H1 (cell line): ENCODE results near the gene LRRC28. TPM values are rescaled to one million over a fixed set of nuclear protein-coding genes. Genes with fewer than 3 reads are reported as not detected.

Experiments
- CTCF ChIA-PET: fragments of 300-600 bp; sonication (Branson Sonifier 250); formaldehyde crosslinking; loops from one replicate; lab custom pipeline; 2021; ENCODE audit not compliant: partially characterized antibody; lab: Charles Lee
- POLR2A ChIA-PET: fragments of 300-600 bp; sonication (Branson Sonifier 250); formaldehyde crosslinking; loops from one replicate; lab custom pipeline; 2021; ENCODE audit warnings: inconsistent platforms; ENCODE audit not compliant: partially characterized antibody; lab: Charles Lee
- DNase-seq, 2 experiments: peaks; one replicate each; pipeline versions ENCODE4 v3.0.0 to v3.0.0-alpha.2; 2010 to 2022; ENCODE audit warnings: low spot score in 2 of 2, low read depth in 1 of 2, mixed read lengths in 1 of 2
- FAIRE-seq: peaks from 2 replicates; lab custom pipeline; 2011; peaks lifted over from hg19 to GRCh38; lab: Jason Lieb, UNC
- H2AFZ ChIP-seq: 2 replicates; pipeline ENCODE4 v1.8.1; 2012; ENCODE audit warnings: low read length, inconsistent platforms
- H2AK5ac ChIP-seq: 2 replicates; pipeline ENCODE4 v1.6.1; 2013; ENCODE audit warnings: low read depth, low read length
- H2BK120ac ChIP-seq: replicated peaks from 2 replicates; pipeline ENCODE3; 2013; ENCODE audit warnings: low read depth, low read length, inconsistent platforms
- H2BK12ac ChIP-seq: 2 replicates; pipeline ENCODE4 v1.6.1; 2013; ENCODE audit warnings: low read depth, low read length
- H2BK15ac ChIP-seq: 2 replicates; pipeline ENCODE4 v1.6.1; 2013; ENCODE audit warnings: low read length
- H2BK20ac ChIP-seq: 2 replicates; pipeline ENCODE4 v1.6.1; 2013; ENCODE audit warnings: low read length
- H2BK5ac ChIP-seq: 2 replicates; pipeline ENCODE4 v1.6.1; 2013; ENCODE audit warnings: low read depth, low read length
- H3K14ac ChIP-seq: 2 replicates; pipeline ENCODE4 v1.6.1; 2013; ENCODE audit warnings: inconsistent platforms; ENCODE audit not compliant: insufficient read length
- H3K18ac ChIP-seq: 2 replicates; pipeline ENCODE4 v1.6.1; 2013; ENCODE audit warnings: low read length; ENCODE audit errors: extremely low read depth
- H3K23ac ChIP-seq: 2 replicates; pipeline ENCODE4 v1.6.1; 2013; ENCODE audit warnings: inconsistent platforms; ENCODE audit not compliant: insufficient read length
- H3K23me2 ChIP-seq: 2 replicates; pipeline ENCODE4 v1.6.1; 2013; ENCODE audit warnings: low read depth, low read length
- H3K27ac ChIP-seq: 2 replicates; pipeline ENCODE4 v1.6.1; 2011; ENCODE audit warnings: low read depth, low read length, inconsistent platforms
- H3K27me3 ChIP-seq, 4 experiments: replicated peaks in 1 of 4; 1 replicate in 1 of 4; 2 replicates in 3 of 4; pipeline versions ENCODE4 v1.6.1 to v1.8.1; 2011 to 2013; ENCODE audit warnings: low read length in 3 of 4, mild to moderate bottlenecking in 3 of 4, inconsistent platforms in 2 of 4, mixed read lengths in 2 of 4, moderate library complexity in 1 of 4; ENCODE audit not compliant: control insufficient read depth in 3 of 4, insufficient read depth in 3 of 4; ENCODE audit errors: extremely low read depth in 1 of 4
- H3K36me3 ChIP-seq, 4 experiments: 2 replicates each; pipeline versions ENCODE4 v1.6.1 to v1.8.1; 2011 to 2013; ENCODE audit warnings: mild to moderate bottlenecking in 4 of 4, low read length in 3 of 4, moderate library complexity in 2 of 4, control low read depth in 1 of 4, inconsistent platforms in 1 of 4; ENCODE audit not compliant: insufficient read depth in 4 of 4, control insufficient read depth in 2 of 4
- H3K4ac ChIP-seq: replicated peaks from 2 replicates; pipeline ENCODE3; 2013; ENCODE audit warnings: low read length, low read depth, mixed read lengths, inconsistent platforms; ENCODE audit not compliant: insufficient read length
- H3K4me1 ChIP-seq, 4 experiments: replicated peaks in 1 of 4; 1 replicate in 1 of 4; 2 replicates in 3 of 4; pipeline versions ENCODE4 v1.6.1 to v1.8.1; 2011 to 2013; ENCODE audit warnings: low read length in 3 of 4, inconsistent platforms in 2 of 4, mixed read lengths in 1 of 4; ENCODE audit not compliant: insufficient read depth in 4 of 4, control insufficient read depth in 3 of 4
- H3K4me2 ChIP-seq, 2 experiments: 2 replicates each; pipeline versions ENCODE4 v1.6.1 to v1.8.1; 2011 to 2013; ENCODE audit warnings: low read depth in 2 of 2, low read length in 2 of 2, control low read depth in 1 of 2, inconsistent platforms in 1 of 2, mild to moderate bottlenecking in 1 of 2; ENCODE audit not compliant: insufficient read depth in 1 of 2
- H3K4me3 ChIP-seq, 4 experiments: fragments of 200-600, 300-600 bp in 1 of 4; sonication (generic), shearing (Covaris generic), sonication (Bioruptor Twin) in 1 of 4; 2 replicates each; pipeline versions ENCODE4 v1.5.1 to v1.8.1; 2011 to 2016; ENCODE audit warnings: low read length in 4 of 4, low read depth in 3 of 4, control low read depth in 2 of 4, inconsistent platforms in 2 of 4, mild to moderate bottlenecking in 2 of 4, mixed read lengths in 1 of 4, moderate library complexity in 1 of 4; ENCODE audit not compliant: insufficient read depth in 2 of 4; ENCODE audit errors: extremely low read depth in 1 of 4
- H3K56ac ChIP-seq: replicated peaks from 2 replicates; pipeline ENCODE3; 2013; ENCODE audit warnings: low read depth, mild to moderate bottlenecking, mixed read lengths, low read length, inconsistent platforms; ENCODE audit not compliant: insufficient read length
- H3K79me1 ChIP-seq: 2 replicates; pipeline ENCODE4 v1.6.1; 2013; ENCODE audit warnings: low read depth, low read length, control low read depth
- H3K79me2 ChIP-seq, 2 experiments: 2 replicates each; pipeline versions ENCODE4 v1.6.1 to v1.8.1; 2012 to 2013; ENCODE audit warnings: low read length in 2 of 2, mild to moderate bottlenecking in 2 of 2, inconsistent platforms in 1 of 2; ENCODE audit not compliant: insufficient read depth in 2 of 2, control insufficient read depth in 1 of 2
- H3K9ac ChIP-seq, 4 experiments: replicated peaks in 1 of 4; 1 replicate in 1 of 4; 2 replicates in 3 of 4; pipeline versions ENCODE4 v1.6.1 to v1.8.1; 2011 to 2013; ENCODE audit warnings: low read depth in 3 of 4, low read length in 3 of 4, control low read depth in 2 of 4, mild to moderate bottlenecking in 2 of 4, moderate library complexity in 2 of 4, inconsistent platforms in 1 of 4; ENCODE audit errors: extremely low read depth in 1 of 4
- H3K9me3 ChIP-seq, 2 experiments: 2 replicates each; pipeline versions ENCODE4 v1.6.1 to v1.8.1; 2012 to 2013; ENCODE audit warnings: mild to moderate bottlenecking in 2 of 2, moderate library complexity in 2 of 2, control low read depth in 1 of 2, inconsistent platforms in 1 of 2, low read depth in 1 of 2, low read length in 1 of 2, mixed read lengths in 1 of 2; ENCODE audit not compliant: insufficient read depth in 2 of 2
- H4K20me1 ChIP-seq, 2 experiments: replicated peaks in 1 of 2; 2 replicates each; pipeline versions ENCODE3 to v1.8.1; 2011 to 2013; ENCODE audit warnings: inconsistent platforms in 2 of 2, low read length in 2 of 2, mild to moderate bottlenecking in 1 of 2; ENCODE audit not compliant: insufficient read depth in 2 of 2, control insufficient read depth in 1 of 2
- H4K5ac ChIP-seq: 2 replicates; pipeline ENCODE4 v1.6.1; 2013; ENCODE audit warnings: low read length, low read depth, mixed read lengths, inconsistent platforms; ENCODE audit not compliant: insufficient read length
- H4K8ac ChIP-seq: 2 replicates; pipeline ENCODE4 v1.8.0; 2013; ENCODE audit warnings: mild to moderate bottlenecking, moderate library complexity, low read length, inconsistent platforms; ENCODE audit not compliant: insufficient read depth; ENCODE audit errors: extremely low read depth
- H4K91ac ChIP-seq: replicated peaks from 2 replicates; pipeline ENCODE3; 2013; ENCODE audit warnings: low read length, mixed read lengths, inconsistent platforms; ENCODE audit not compliant: insufficient read length
- CEBPB ChIP-seq: IDR thresholded peaks from 2 replicates; pipeline ENCODE4 v1.6.1; 2012; ENCODE audit warnings: low read depth, low read length
- CTBP2 ChIP-seq: IDR thresholded peaks from 2 replicates; pipeline ENCODE4 v1.7.0; 2011; ENCODE audit warnings: borderline replicate concordance, mild to moderate bottlenecking, moderate library complexity, mixed read lengths, low read length; ENCODE audit not compliant: insufficient read depth, insufficient read length
- EP300 ChIP-seq, 2 experiments: IDR thresholded peaks; 1 replicate in 1 of 2; 2 replicates in 1 of 2; pipeline ENCODE4 v1.6.1; 2011 to 2012; ENCODE audit warnings: low read depth in 2 of 2, low read length in 2 of 2, mild to moderate bottlenecking in 2 of 2, borderline replicate concordance in 1 of 2, inconsistent platforms in 1 of 2, moderate library complexity in 1 of 2
- JUND ChIP-seq: IDR thresholded peaks from 2 replicates; pipeline ENCODE4 v1.6.1; 2011; ENCODE audit warnings: mild to moderate bottlenecking, improper control_type of control experiment, low read length
- SIX5 ChIP-seq: IDR thresholded peaks from 2 replicates; pipeline ENCODE4 v1.6.1; 2011; ENCODE audit warnings: mild to moderate bottlenecking, low read depth, low read length
- TEAD4 ChIP-seq: IDR thresholded peaks from 2 replicates; pipeline ENCODE4 v1.6.1; 2012; ENCODE audit warnings: low read depth, low read length, inconsistent platforms, mixed read lengths
- WGBS, 2 experiments: shearing (Covaris generic) in 1 of 2; methylation state at CpG; one replicate each; pipeline versions ENCODE4 v1.1.6 to v1.1.7; 2013 to 2015; ENCODE audit warnings: low lambda C conversion rate in 2 of 2, mixed read lengths in 2 of 2, inconsistent platforms in 1 of 2, low coverage in 1 of 2, missing lambda C conversion rate in 1 of 2; ENCODE audit not compliant: insufficient replicate concordance in 2 of 2, insufficient coverage in 1 of 2, insufficient read length in 1 of 2; ENCODE audit errors: extremely low coverage in 1 of 2, missing lambda C conversion rate in 1 of 2; 5-methylcytosine and 5-hydroxymethylcytosine counted together
- polyA plus RNA-seq, 7 experiments: library from polyadenylated mRNA; depleted of rRNA in 3 of 7; stranded (reverse) in 5 of 7; unstranded in 2 of 7; fragments of >200 nt in 5 of 7; fragments of 200-250 nt in 2 of 7; gene quantifications; 1 replicate in 5 of 7; 2 replicates in 1 of 7; 4 replicates in 1 of 7; pipeline versions ENCODE4 v1.2.1 to v1.2.3, GENCODE V29; 2011 to 2013; ENCODE audit warnings: missing spikeins in 2 of 7, mixed read lengths in 2 of 7
- total RNA-seq: library from RNA; stranded (reverse); fragmentation: NEBNext Ultra II Directional; extraction: Animal tissue kit (Norgen Biotek cat#: 25700); gene quantifications from 2 replicates; pipeline ENCODE4 v1.2.1, GENCODE V29; 2021

LRRC28 gene
- total and polyA plus RNA-seq, 2 of the 8 experiments (the other 6 are each of a cell fraction or from before 2014, with no cell fraction given): 20.2 to 23.3 TPM

DNA sequence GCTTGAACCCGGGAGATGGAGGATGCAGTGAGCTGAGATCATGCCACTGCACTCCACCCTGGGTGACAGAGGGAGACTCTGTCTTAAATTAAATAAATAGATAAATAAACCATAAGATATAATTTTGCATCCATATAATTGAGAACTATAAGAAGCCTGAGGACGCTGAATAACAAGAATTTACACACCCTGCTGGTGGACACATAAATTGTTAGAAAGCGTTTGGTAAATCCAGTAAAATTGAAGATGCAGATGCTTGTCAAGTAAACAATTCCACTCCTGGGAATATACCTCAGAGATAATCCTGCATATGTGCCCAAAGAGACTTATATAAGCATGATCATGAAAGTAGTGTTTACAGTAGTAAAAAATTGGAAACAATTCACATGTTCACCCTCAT is 43.6 kb upstream of the LRRC28 start:
- no peak overlapping the region for H3K23ac ChIP-seq
- WGBS, 2 experiments: 90% methylated on average over 3 of the region's 3 CpGs; no CpG with 5 or more reads in 1 of the 2 experiments
- no peak overlapping the region for H3K4ac ChIP-seq
- no peak overlapping the region for H3K4me2 ChIP-seq
- ChIA-PET CTCF (interaction anchor here (0.6 to 3.2 kb wide), 5 partner anchors 14 to 713 kb away, joined by 3 to 22 read pairs (median 3); no protein-coding TSS in a partner anchor), POLR2A (no interaction called here)
- H2BK12ac ChIP-seq: no peak overlapping the region
- no peaks in the 10 kb centered on the region for H3K4me1 ChIP-seq
- H3K4me3 ChIP-seq: no peak overlapping the region
- no peak overlapping the region for H3K18ac ChIP-seq
- H3K79me2 ChIP-seq: no peaks in the 10 kb centered on the region
- no peaks in the 10 kb centered on the region for H3K27me3 ChIP-seq
- H3K27ac ChIP-seq: no peak overlapping the region
- H4K5ac ChIP-seq: no peak overlapping the region
- peaks cover 0 to 2% of the 10 kb centered on the region in 2 experiments for H4K20me1 ChIP-seq
- no peak for TF ChIP-seq SIX5
- TF ChIP-seq EP300 (IDR thresholded peaks at IDR 0.05; ENCODE audit: borderline replicate concordance in 1 of 2, low read depth in 2 of 2, low read length in 2 of 2): no peak
- TF ChIP-seq CEBPB: no peak
- TF ChIP-seq TEAD4: no peak
- no peak for TF ChIP-seq CTBP2
- no peak for TF ChIP-seq JUND
- no peak overlapping the region for H2BK15ac ChIP-seq
- no peak overlapping the region for H2BK20ac ChIP-seq
- DNase-seq (no peak), FAIRE-seq (no peak)
- no peak overlapping the region for H2BK120ac ChIP-seq
- no peak overlapping the region for H2AFZ ChIP-seq
- H3K14ac ChIP-seq: no peak overlapping the region
- H3K79me1 ChIP-seq: no peaks in the 10 kb centered on the region
- no peak overlapping the region for H3K56ac ChIP-seq
- H4K8ac ChIP-seq: no peak overlapping the region
- H2BK5ac ChIP-seq: no peak overlapping the region
- no peaks in the 10 kb centered on the region for H3K23me2 ChIP-seq
- no peaks in the 10 kb centered on the region; a peak in 2 of 8 replicates for H3K36me3 ChIP-seq
- no peaks in the 10 kb centered on the region for H3K9me3 ChIP-seq
- H3K9ac ChIP-seq: no peak overlapping the region
- no peak overlapping the region for H2AK5ac ChIP-seq
- no peak overlapping the region for H4K91ac ChIP-seq
